H1 (cell line): ENCODE results near the gene CDCA4. TPM values are rescaled to one million over a fixed set of nuclear protein-coding genes. Genes with fewer than 3 reads are reported as not detected.

Experiments
- CTCF ChIA-PET: fragments of 300-600 bp; sonication (Branson Sonifier 250); formaldehyde crosslinking; loops from one replicate; lab custom pipeline; 2021; ENCODE audit not compliant: partially characterized antibody; lab: Charles Lee
- POLR2A ChIA-PET: fragments of 300-600 bp; sonication (Branson Sonifier 250); formaldehyde crosslinking; loops from one replicate; lab custom pipeline; 2021; ENCODE audit warnings: inconsistent platforms; ENCODE audit not compliant: partially characterized antibody; lab: Charles Lee
- DNase-seq, 2 experiments: peaks; one replicate each; pipeline versions ENCODE4 v3.0.0 to v3.0.0-alpha.2; 2010 to 2022; ENCODE audit warnings: low spot score in 2 of 2, low read depth in 1 of 2, mixed read lengths in 1 of 2
- FAIRE-seq: peaks from 2 replicates; lab custom pipeline; 2011; peaks lifted over from hg19 to GRCh38; lab: Jason Lieb, UNC
- H2AFZ ChIP-seq: 2 replicates; pipeline ENCODE4 v1.8.1; 2012; ENCODE audit warnings: low read length, inconsistent platforms
- H2AK5ac ChIP-seq: 2 replicates; pipeline ENCODE4 v1.6.1; 2013; ENCODE audit warnings: low read depth, low read length
- H2BK120ac ChIP-seq: replicated peaks from 2 replicates; pipeline ENCODE3; 2013; ENCODE audit warnings: low read depth, low read length, inconsistent platforms
- H2BK12ac ChIP-seq: 2 replicates; pipeline ENCODE4 v1.6.1; 2013; ENCODE audit warnings: low read depth, low read length
- H2BK15ac ChIP-seq: 2 replicates; pipeline ENCODE4 v1.6.1; 2013; ENCODE audit warnings: low read length
- H2BK20ac ChIP-seq: 2 replicates; pipeline ENCODE4 v1.6.1; 2013; ENCODE audit warnings: low read length
- H2BK5ac ChIP-seq: 2 replicates; pipeline ENCODE4 v1.6.1; 2013; ENCODE audit warnings: low read depth, low read length
- H3K14ac ChIP-seq: 2 replicates; pipeline ENCODE4 v1.6.1; 2013; ENCODE audit warnings: inconsistent platforms; ENCODE audit not compliant: insufficient read length
- H3K18ac ChIP-seq: 2 replicates; pipeline ENCODE4 v1.6.1; 2013; ENCODE audit warnings: low read length; ENCODE audit errors: extremely low read depth
- H3K23ac ChIP-seq: 2 replicates; pipeline ENCODE4 v1.6.1; 2013; ENCODE audit warnings: inconsistent platforms; ENCODE audit not compliant: insufficient read length
- H3K23me2 ChIP-seq: 2 replicates; pipeline ENCODE4 v1.6.1; 2013; ENCODE audit warnings: low read depth, low read length
- H3K27ac ChIP-seq: 2 replicates; pipeline ENCODE4 v1.6.1; 2011; ENCODE audit warnings: low read depth, low read length, inconsistent platforms
- H3K27me3 ChIP-seq, 4 experiments: replicated peaks in 1 of 4; 1 replicate in 1 of 4; 2 replicates in 3 of 4; pipeline versions ENCODE4 v1.6.1 to v1.8.1; 2011 to 2013; ENCODE audit warnings: low read length in 3 of 4, mild to moderate bottlenecking in 3 of 4, inconsistent platforms in 2 of 4, mixed read lengths in 2 of 4, moderate library complexity in 1 of 4; ENCODE audit not compliant: control insufficient read depth in 3 of 4, insufficient read depth in 3 of 4; ENCODE audit errors: extremely low read depth in 1 of 4
- H3K36me3 ChIP-seq, 4 experiments: 2 replicates each; pipeline versions ENCODE4 v1.6.1 to v1.8.1; 2011 to 2013; ENCODE audit warnings: mild to moderate bottlenecking in 4 of 4, low read length in 3 of 4, moderate library complexity in 2 of 4, control low read depth in 1 of 4, inconsistent platforms in 1 of 4; ENCODE audit not compliant: insufficient read depth in 4 of 4, control insufficient read depth in 2 of 4
- H3K4ac ChIP-seq: replicated peaks from 2 replicates; pipeline ENCODE3; 2013; ENCODE audit warnings: low read length, low read depth, mixed read lengths, inconsistent platforms; ENCODE audit not compliant: insufficient read length
- H3K4me1 ChIP-seq, 4 experiments: replicated peaks in 1 of 4; 1 replicate in 1 of 4; 2 replicates in 3 of 4; pipeline versions ENCODE4 v1.6.1 to v1.8.1; 2011 to 2013; ENCODE audit warnings: low read length in 3 of 4, inconsistent platforms in 2 of 4, mixed read lengths in 1 of 4; ENCODE audit not compliant: insufficient read depth in 4 of 4, control insufficient read depth in 3 of 4
- H3K4me2 ChIP-seq, 2 experiments: 2 replicates each; pipeline versions ENCODE4 v1.6.1 to v1.8.1; 2011 to 2013; ENCODE audit warnings: low read depth in 2 of 2, low read length in 2 of 2, control low read depth in 1 of 2, inconsistent platforms in 1 of 2, mild to moderate bottlenecking in 1 of 2; ENCODE audit not compliant: insufficient read depth in 1 of 2
- H3K4me3 ChIP-seq, 4 experiments: fragments of 200-600, 300-600 bp in 1 of 4; sonication (generic), shearing (Covaris generic), sonication (Bioruptor Twin) in 1 of 4; 2 replicates each; pipeline versions ENCODE4 v1.5.1 to v1.8.1; 2011 to 2016; ENCODE audit warnings: low read length in 4 of 4, low read depth in 3 of 4, control low read depth in 2 of 4, inconsistent platforms in 2 of 4, mild to moderate bottlenecking in 2 of 4, mixed read lengths in 1 of 4, moderate library complexity in 1 of 4; ENCODE audit not compliant: insufficient read depth in 2 of 4; ENCODE audit errors: extremely low read depth in 1 of 4
- H3K56ac ChIP-seq: replicated peaks from 2 replicates; pipeline ENCODE3; 2013; ENCODE audit warnings: low read depth, mild to moderate bottlenecking, mixed read lengths, low read length, inconsistent platforms; ENCODE audit not compliant: insufficient read length
- H3K79me1 ChIP-seq: 2 replicates; pipeline ENCODE4 v1.6.1; 2013; ENCODE audit warnings: low read depth, low read length, control low read depth
- H3K79me2 ChIP-seq, 2 experiments: 2 replicates each; pipeline versions ENCODE4 v1.6.1 to v1.8.1; 2012 to 2013; ENCODE audit warnings: low read length in 2 of 2, mild to moderate bottlenecking in 2 of 2, inconsistent platforms in 1 of 2; ENCODE audit not compliant: insufficient read depth in 2 of 2, control insufficient read depth in 1 of 2
- H3K9ac ChIP-seq, 4 experiments: replicated peaks in 1 of 4; 1 replicate in 1 of 4; 2 replicates in 3 of 4; pipeline versions ENCODE4 v1.6.1 to v1.8.1; 2011 to 2013; ENCODE audit warnings: low read depth in 3 of 4, low read length in 3 of 4, control low read depth in 2 of 4, mild to moderate bottlenecking in 2 of 4, moderate library complexity in 2 of 4, inconsistent platforms in 1 of 4; ENCODE audit errors: extremely low read depth in 1 of 4
- H3K9me3 ChIP-seq, 2 experiments: 2 replicates each; pipeline versions ENCODE4 v1.6.1 to v1.8.1; 2012 to 2013; ENCODE audit warnings: mild to moderate bottlenecking in 2 of 2, moderate library complexity in 2 of 2, control low read depth in 1 of 2, inconsistent platforms in 1 of 2, low read depth in 1 of 2, low read length in 1 of 2, mixed read lengths in 1 of 2; ENCODE audit not compliant: insufficient read depth in 2 of 2
- H4K20me1 ChIP-seq, 2 experiments: replicated peaks in 1 of 2; 2 replicates each; pipeline versions ENCODE3 to v1.8.1; 2011 to 2013; ENCODE audit warnings: inconsistent platforms in 2 of 2, low read length in 2 of 2, mild to moderate bottlenecking in 1 of 2; ENCODE audit not compliant: insufficient read depth in 2 of 2, control insufficient read depth in 1 of 2
- H4K5ac ChIP-seq: 2 replicates; pipeline ENCODE4 v1.6.1; 2013; ENCODE audit warnings: low read length, low read depth, mixed read lengths, inconsistent platforms; ENCODE audit not compliant: insufficient read length
- H4K8ac ChIP-seq: 2 replicates; pipeline ENCODE4 v1.8.0; 2013; ENCODE audit warnings: mild to moderate bottlenecking, moderate library complexity, low read length, inconsistent platforms; ENCODE audit not compliant: insufficient read depth; ENCODE audit errors: extremely low read depth
- H4K91ac ChIP-seq: replicated peaks from 2 replicates; pipeline ENCODE3; 2013; ENCODE audit warnings: low read length, mixed read lengths, inconsistent platforms; ENCODE audit not compliant: insufficient read length
- SIN3A ChIP-seq, 2 experiments: IDR thresholded peaks in 1 of 2; conservative IDR thresholded peaks in 1 of 2; 2 replicates each; pipeline ENCODE4 v1.6.1; 2011 to 2012; ENCODE audit warnings: low read length in 2 of 2, improper control_type of control experiment in 1 of 2, low read depth in 1 of 2, mild to moderate bottlenecking in 1 of 2
- WGBS, 2 experiments: shearing (Covaris generic) in 1 of 2; methylation state at CpG; one replicate each; pipeline versions ENCODE4 v1.1.6 to v1.1.7; 2013 to 2015; ENCODE audit warnings: low lambda C conversion rate in 2 of 2, mixed read lengths in 2 of 2, inconsistent platforms in 1 of 2, low coverage in 1 of 2, missing lambda C conversion rate in 1 of 2; ENCODE audit not compliant: insufficient replicate concordance in 2 of 2, insufficient coverage in 1 of 2, insufficient read length in 1 of 2; ENCODE audit errors: extremely low coverage in 1 of 2, missing lambda C conversion rate in 1 of 2; 5-methylcytosine and 5-hydroxymethylcytosine counted together
- polyA plus RNA-seq, 7 experiments: library from polyadenylated mRNA; depleted of rRNA in 3 of 7; stranded (reverse) in 5 of 7; unstranded in 2 of 7; fragments of >200 nt in 5 of 7; fragments of 200-250 nt in 2 of 7; gene quantifications; 1 replicate in 5 of 7; 2 replicates in 1 of 7; 4 replicates in 1 of 7; pipeline versions ENCODE4 v1.2.1 to v1.2.3, GENCODE V29; 2011 to 2013; ENCODE audit warnings: missing spikeins in 2 of 7, mixed read lengths in 2 of 7
- total RNA-seq: library from RNA; stranded (reverse); fragmentation: NEBNext Ultra II Directional; extraction: Animal tissue kit (Norgen Biotek cat#: 25700); gene quantifications from 2 replicates; pipeline ENCODE4 v1.2.1, GENCODE V29; 2021
- TF ChIP-seq, protein P1 (sequence below), 3 experiments: IDR thresholded peaks; 1 replicate in 2 of 3; 2 replicates in 1 of 3; pipeline versions ENCODE4 v1.5.1 to v1.6.1; 2011; ENCODE audit warnings: low read length in 3 of 3, mild to moderate bottlenecking in 3 of 3, inconsistent platforms in 2 of 3, low read depth in 1 of 3, moderate library complexity in 1 of 3; ENCODE audit not compliant: insufficient read depth in 1 of 3; ENCODE audit errors: control extremely low read depth in 1 of 3
- TF ChIP-seq, protein P2 (sequence below): IDR thresholded peaks from 2 replicates; pipeline ENCODE4 v1.6.1; 2011; ENCODE audit warnings: low read depth, mild to moderate bottlenecking, low read length; ENCODE audit not compliant: insufficient read depth

The CDCA4 gene
- total and polyA plus RNA-seq, 2 of the 8 experiments (the other 6 are each of a cell fraction or from before 2014, with no cell fraction given), result 49.9 to 62.4 TPM

DNA sequence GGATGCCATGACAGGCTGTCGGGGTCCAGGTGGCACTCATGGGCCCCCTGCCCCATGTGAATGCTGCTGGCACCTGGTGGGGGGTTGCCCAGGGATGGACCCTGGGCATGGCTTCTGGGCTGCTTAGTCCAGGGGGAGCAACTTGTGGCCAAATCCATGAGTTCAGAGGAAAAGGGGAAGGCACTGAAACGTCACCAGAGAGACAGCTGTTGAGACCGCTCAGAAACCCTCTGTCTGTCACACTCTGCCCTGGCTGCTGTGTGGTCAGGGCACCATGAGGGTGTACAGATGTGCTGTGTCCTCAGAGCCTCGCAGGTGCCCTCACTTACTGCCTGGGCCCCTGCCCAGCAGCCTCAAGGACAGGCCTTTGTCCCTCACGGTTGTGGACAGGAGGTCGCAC is 25.9 kb downstream of the CDCA4 start:
- Histone ChIP-seq H3K9ac (no peak overlapping the region), H3K9me3 (no peaks in the 10 kb centered on the region), H3K18ac (no peak overlapping the region), H3K4me2 (no peak overlapping the region), H2AK5ac (no peak overlapping the region), H3K79me2 (no peaks in the 10 kb centered on the region), H3K27me3 (0 out of 7 replicates have a peak, but pooled peaks cover 0 to 2% (median 0%) of the 10 kb centered on the region in 4 experiments), H2BK20ac (no peak overlapping the region), H3K79me1 (no peaks in the 10 kb centered on the region), H2BK120ac (no peak overlapping the region), H3K23me2 (no peaks in the 10 kb centered on the region), H4K20me1 (peaks cover 0 to 3% of the 10 kb centered on the region in 2 experiments), H2BK5ac (no peak overlapping the region), H4K5ac (no peak overlapping the region), H3K36me3 (peaks cover 0 to 4% (median 0%) of the 10 kb centered on the region in 4 experiments; a peak in 2 of 8 replicates), H2BK12ac (no peak overlapping the region), H2AFZ (no peak overlapping the region), H3K4me1 (no peaks in the 10 kb centered on the region), H3K56ac (no peak overlapping the region), H3K27ac (no peak overlapping the region), H3K4me3 (no peak overlapping the region), H4K8ac (peak overlapping the region; percentile 46; the same call in 1 of the 2 replicates), H2BK15ac (no peak overlapping the region), H3K4ac (no peak overlapping the region), H4K91ac (no peak overlapping the region), H3K14ac (no peak overlapping the region), H3K23ac (no peak overlapping the region)
- WGBS, 2 experiments, result 95% methylated on average over 6 of the region's 6 CpGs; no CpG with 5 or more reads in 1 of the 2 experiments
- TF ChIP-seq, protein P1, sequence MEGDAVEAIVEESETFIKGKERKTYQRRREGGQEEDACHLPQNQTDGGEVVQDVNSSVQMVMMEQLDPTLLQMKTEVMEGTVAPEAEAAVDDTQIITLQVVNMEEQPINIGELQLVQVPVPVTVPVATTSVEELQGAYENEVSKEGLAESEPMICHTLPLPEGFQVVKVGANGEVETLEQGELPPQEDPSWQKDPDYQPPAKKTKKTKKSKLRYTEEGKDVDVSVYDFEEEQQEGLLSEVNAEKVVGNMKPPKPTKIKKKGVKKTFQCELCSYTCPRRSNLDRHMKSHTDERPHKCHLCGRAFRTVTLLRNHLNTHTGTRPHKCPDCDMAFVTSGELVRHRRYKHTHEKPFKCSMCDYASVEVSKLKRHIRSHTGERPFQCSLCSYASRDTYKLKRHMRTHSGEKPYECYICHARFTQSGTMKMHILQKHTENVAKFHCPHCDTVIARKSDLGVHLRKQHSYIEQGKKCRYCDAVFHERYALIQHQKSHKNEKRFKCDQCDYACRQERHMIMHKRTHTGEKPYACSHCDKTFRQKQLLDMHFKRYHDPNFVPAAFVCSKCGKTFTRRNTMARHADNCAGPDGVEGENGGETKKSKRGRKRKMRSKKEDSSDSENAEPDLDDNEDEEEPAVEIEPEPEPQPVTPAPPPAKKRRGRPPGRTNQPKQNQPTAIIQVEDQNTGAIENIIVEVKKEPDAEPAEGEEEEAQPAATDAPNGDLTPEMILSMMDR (IDR thresholded peaks at IDR 0.05; ENCODE audit: control extremely low read depth in 1 of 3, insufficient read depth in 1 of 3, low read depth in 1 of 3, low read length in 3 of 3), result no peak
- TF ChIP-seq, protein P2, sequence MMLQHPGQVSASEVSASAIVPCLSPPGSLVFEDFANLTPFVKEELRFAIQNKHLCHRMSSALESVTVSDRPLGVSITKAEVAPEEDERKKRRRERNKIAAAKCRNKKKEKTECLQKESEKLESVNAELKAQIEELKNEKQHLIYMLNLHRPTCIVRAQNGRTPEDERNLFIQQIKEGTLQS, result no peak
- no peak for TF ChIP-seq SIN3A (conservative IDR thresholded peaks at IDR 0.05 in 1 of 2, IDR thresholded peaks at IDR 0.05 in 1 of 2; ENCODE audit: low read depth in 1 of 2, low read length in 2 of 2)
- no peak for DNase-seq
- ChIA-PET POLR2A (interaction anchor here (0.7 to 2.2 kb wide), 2 partner anchors 12 to 24 kb away, joined by 3 to 9 read pairs; no protein-coding TSS in a partner anchor), CTCF (interaction anchor here (0.6 to 2.3 kb wide), 5 partner anchors 18 to 202 kb away, joined by 3 to 10 read pairs (median 4); no protein-coding TSS in a partner anchor)
- FAIRE-seq, result no peak
